AG04450 (cell line): ENCODE measurements around the gene SNRPF. TPM values are rescaled to one million over a fixed set of nuclear protein-coding genes. Genes with fewer than 3 reads are reported as not detected.

Experiments used
- CTCF ChIA-PET: fragments of 300-600, 350-600 bp; formaldehyde crosslinking; extraction: SDS; loops from one replicate; lab custom pipeline; 2022; ENCODE audit warnings: antibody characterized with exemption, inconsistent platforms; lab: Charles Lee
- POLR2A ChIA-PET: fragments of 350-600 bp; formaldehyde crosslinking; extraction: SDS; loops from one replicate; lab custom pipeline; 2021; ENCODE audit warnings: antibody characterized with exemption, inconsistent platforms; lab: Yijun Ruan, JAX
- DNase-seq: peaks from one replicate; pipeline ENCODE4 v3.0.0-alpha.2; 2011; ENCODE audit warnings: low read depth, low spot score
- H3K27ac ChIP-seq: one replicate; pipeline ENCODE4 v1.5.1; 2012; ENCODE audit warnings: low read depth, low read length, control low read depth
- H3K27me3 ChIP-seq: one replicate; pipeline ENCODE4 v1.6.0; 2012; ENCODE audit warnings: low read length; ENCODE audit not compliant: control insufficient read depth, insufficient read depth
- H3K4me3 ChIP-seq: 2 replicates; pipeline ENCODE4 v1.5.1; 2011; ENCODE audit warnings: mild to moderate bottlenecking, low read depth, low read length, control low read depth
- H3K9me3 ChIP-seq: 2 replicates; pipeline ENCODE4 v1.5.1; 2012; ENCODE audit warnings: low read length; ENCODE audit not compliant: control insufficient read depth, insufficient read depth
- polyA plus RNA-seq: library from polyadenylated mRNA; depleted of rRNA; stranded (reverse); fragments of >200 nt; gene quantifications from 2 replicates; pipeline ENCODE4 v1.2.3, GENCODE V29; 2011
- TF ChIP-seq, protein P1 (sequence below): IDR thresholded peaks from 2 replicates; pipeline ENCODE4 v1.5.1; 2011; ENCODE audit warnings: low read depth, low read length, control low read depth, inconsistent platforms

Gene SNRPF
- polyA plus RNA-seq, 1 experiment, result 21.4 TPM

DNA sequence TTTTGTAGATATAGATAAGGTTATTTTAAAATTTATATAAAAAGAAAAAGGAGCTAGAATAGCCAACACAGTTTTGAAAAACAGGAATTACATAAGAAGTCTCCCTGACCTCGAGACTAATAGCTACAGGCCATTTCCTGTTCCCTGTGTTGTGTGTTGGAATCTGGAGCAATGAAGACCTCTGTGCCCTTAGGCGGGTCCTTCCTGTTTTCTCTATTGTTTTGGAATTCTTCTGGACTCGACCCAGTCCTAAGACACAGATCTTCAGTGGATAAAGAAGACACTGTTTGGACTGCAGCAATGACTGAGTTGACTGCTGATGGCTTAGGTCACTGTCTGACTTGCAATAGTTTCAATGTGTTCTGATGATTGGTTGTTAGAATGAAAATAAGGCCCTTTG lies 26.2 kb downstream of the SNRPF start:
- no peak overlapping the region for H3K4me3 ChIP-seq
- H3K27me3 ChIP-seq, result no peaks in the 10 kb centered on the region
- POLR2A ChIA-PET, result no interaction called here
- H3K9me3 ChIP-seq, result no peaks in the 10 kb centered on the region
- no peak for DNase-seq
- CTCF ChIA-PET, result interaction anchor here (1.0 kb wide), 1 partner anchor 33 kb away, joined by 3 read pairs; no protein-coding TSS in a partner anchor
- TF ChIP-seq, protein P1, sequence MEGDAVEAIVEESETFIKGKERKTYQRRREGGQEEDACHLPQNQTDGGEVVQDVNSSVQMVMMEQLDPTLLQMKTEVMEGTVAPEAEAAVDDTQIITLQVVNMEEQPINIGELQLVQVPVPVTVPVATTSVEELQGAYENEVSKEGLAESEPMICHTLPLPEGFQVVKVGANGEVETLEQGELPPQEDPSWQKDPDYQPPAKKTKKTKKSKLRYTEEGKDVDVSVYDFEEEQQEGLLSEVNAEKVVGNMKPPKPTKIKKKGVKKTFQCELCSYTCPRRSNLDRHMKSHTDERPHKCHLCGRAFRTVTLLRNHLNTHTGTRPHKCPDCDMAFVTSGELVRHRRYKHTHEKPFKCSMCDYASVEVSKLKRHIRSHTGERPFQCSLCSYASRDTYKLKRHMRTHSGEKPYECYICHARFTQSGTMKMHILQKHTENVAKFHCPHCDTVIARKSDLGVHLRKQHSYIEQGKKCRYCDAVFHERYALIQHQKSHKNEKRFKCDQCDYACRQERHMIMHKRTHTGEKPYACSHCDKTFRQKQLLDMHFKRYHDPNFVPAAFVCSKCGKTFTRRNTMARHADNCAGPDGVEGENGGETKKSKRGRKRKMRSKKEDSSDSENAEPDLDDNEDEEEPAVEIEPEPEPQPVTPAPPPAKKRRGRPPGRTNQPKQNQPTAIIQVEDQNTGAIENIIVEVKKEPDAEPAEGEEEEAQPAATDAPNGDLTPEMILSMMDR, result no peak
- no peak overlapping the region for H3K27ac ChIP-seq

DNA sequence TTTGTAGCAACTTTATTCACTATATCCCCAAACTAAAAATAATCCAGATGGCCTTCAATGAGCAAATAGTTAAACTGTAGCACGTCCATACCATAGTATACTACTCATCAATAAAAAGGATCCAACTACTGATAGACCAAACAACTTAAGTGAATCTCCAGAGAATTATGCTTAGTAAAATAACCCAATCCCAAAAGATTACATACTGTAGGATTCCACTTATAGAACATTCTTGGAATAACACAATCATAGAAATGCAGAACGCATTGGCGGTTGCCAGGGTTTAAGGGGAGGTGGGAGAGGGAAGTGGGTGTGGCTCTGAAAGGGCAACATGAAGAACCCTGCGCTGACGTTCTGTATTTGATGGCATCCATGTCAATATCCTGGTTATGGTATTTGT lies 28.6 kb downstream of the SNRPF start:
- no peak for DNase-seq
- Histone ChIP-seq H3K9me3 (no peaks in the 10 kb centered on the region), H3K27ac (no peak overlapping the region), H3K4me3 (no peak overlapping the region), H3K27me3 (no peaks in the 10 kb centered on the region)
- POLR2A ChIA-PET, result no interaction called here
- TF ChIP-seq, protein P1, result no peak
- CTCF ChIA-PET, result interaction anchor here (2.0 kb wide), 1 partner anchor 31 kb away, joined by 4 read pairs; no protein-coding TSS in a partner anchor

- TF ChIP-seq, protein P1, result no peak
- ChIA-PET POLR2A (no interaction called here), CTCF (no interaction called here)
- Histone ChIP-seq H3K9me3 (no peaks in the 10 kb centered on the region), H3K27ac (no peak overlapping the region), H3K27me3 (no peaks in the 10 kb centered on the region), H3K4me3 (no peak overlapping the region)
- DNase-seq, result no peak
These were observed 32.2 kb downstream of the SNRPF start for GRCh38 chr12:95890958-95891357.

GRCh38 chr12:95896846-95897245 lies 38.1 kb downstream of the SNRPF start:
- no peak overlapping the region for H3K27ac ChIP-seq

DNA sequence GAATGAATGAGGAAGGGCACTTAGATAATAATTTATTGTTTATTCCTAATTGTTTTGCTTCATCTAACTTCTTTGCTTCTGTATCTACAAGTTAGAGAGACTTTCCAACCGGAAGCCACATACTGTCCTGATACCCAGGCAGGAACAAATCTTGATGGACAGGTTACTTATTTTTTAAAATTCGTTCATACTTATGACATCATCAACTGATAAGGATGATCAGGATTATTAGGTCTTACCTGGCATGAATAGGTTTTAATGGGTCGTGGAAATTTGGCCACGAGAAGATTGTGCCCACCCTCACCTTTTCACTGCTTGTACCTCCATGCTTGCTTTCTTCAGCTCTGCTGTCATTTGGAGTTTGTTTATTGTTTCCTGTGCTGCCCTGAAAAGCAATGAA lies 39.3 kb downstream of the SNRPF start:
- POLR2A ChIA-PET, result no interaction called here
- DNase-seq, result no peak
- CTCF ChIA-PET, result no interaction called here

More at GRCh38 chr12:95896846-95897245, 38.1 kb downstream of the SNRPF start:
- ChIA-PET CTCF (no interaction called here), POLR2A (no interaction called here)
- no peak overlapping the region for H3K4me3 ChIP-seq
- H3K9me3 ChIP-seq, result no peaks in the 10 kb centered on the region
- H3K27me3 ChIP-seq, result no peaks in the 10 kb centered on the region
- no peak for DNase-seq
- TF ChIP-seq, protein P1, result no peak

More for the DNA sequence above, 39.3 kb downstream of the SNRPF start:
- H3K9me3 ChIP-seq, result no peaks in the 10 kb centered on the region
- no peak overlapping the region for H3K27ac ChIP-seq
- H3K4me3 ChIP-seq, result no peak overlapping the region
- no peaks in the 10 kb centered on the region for H3K27me3 ChIP-seq
- TF ChIP-seq, protein P1, result no peak
